Activated B cell treated with CpG ODN at 0.5 μM for 24 hours (primary cell): ENCODE measurements around the gene TSPOAP1. TPM values are rescaled to one million over a fixed set of nuclear protein-coding genes. Genes with fewer than 3 reads are reported as not detected.
A peak's percentile ranks its signal among the peaks of the same experiment; 100 is the strongest.

Experiments
- ATAC-seq: fragments of 200-7000 bp; cut with Tn5 transposase; one replicate; pipeline ENCODE4 v1.10.0; 2021; ENCODE audit warnings: low read depth, mild to moderate bottlenecking, moderate library complexity
- CTCF ChIA-PET: fragments of 350-600 bp; sonication (Branson Sonifier 250); formaldehyde crosslinking; loops from one replicate; lab custom pipeline; 2021; ENCODE audit warnings: antibody characterized with exemption; lab: Charles Lee
- POLR2A ChIA-PET: fragments of 350-600 bp; sonication (Branson Sonifier 250); formaldehyde crosslinking; loops from one replicate; lab custom pipeline; 2021; ENCODE audit warnings: antibody characterized with exemption; lab: Charles Lee
- DNase-seq: peaks from one replicate; pipeline ENCODE4 v3.0.0; 2022
- H3K27ac Mint-ChIP-seq: one replicate; pipeline ENCODE4 v1.8.0; 2020; ENCODE audit warnings: mixed read lengths
- H3K27me3 Mint-ChIP-seq: one replicate; pipeline ENCODE4 v1.8.0; 2021; ENCODE audit warnings: mixed read lengths
- H3K36me3 Mint-ChIP-seq: one replicate; pipeline ENCODE4 v1.8.0; 2021; ENCODE audit warnings: low read depth, mixed read lengths
- H3K4me1 Mint-ChIP-seq: one replicate; pipeline ENCODE4 v1.8.0; 2021; ENCODE audit warnings: mixed read lengths
- H3K4me3 Mint-ChIP-seq: one replicate; pipeline ENCODE4 v1.8.0; 2020; ENCODE audit warnings: mild to moderate bottlenecking, mixed read lengths
- H3K9me3 Mint-ChIP-seq: one replicate; pipeline ENCODE4 v1.8.0; 2020; ENCODE audit warnings: mixed read lengths
- CTCF ChIP-seq: fragments of 200-600 bp; IDR thresholded peaks from one replicate; pipeline ENCODE4 v1.8.0; 2022; ENCODE audit warnings: antibody characterized with exemption, mild to moderate bottlenecking
- intact Hi-C: fragments of 100-400 bp; cut with micrococcal nuclease; formaldehyde crosslinking; loops from one replicate; pipeline ENCODE4 v1.15.1; 2024
- total RNA-seq: library from RNA; stranded (reverse); gene quantifications from 2 replicates; pipeline ENCODE4 v1.2.3, GENCODE V29; 2022

The TSPOAP1 gene
- total RNA-seq, 1 donor from 2014 or later = 22.5 TPM

DNA sequence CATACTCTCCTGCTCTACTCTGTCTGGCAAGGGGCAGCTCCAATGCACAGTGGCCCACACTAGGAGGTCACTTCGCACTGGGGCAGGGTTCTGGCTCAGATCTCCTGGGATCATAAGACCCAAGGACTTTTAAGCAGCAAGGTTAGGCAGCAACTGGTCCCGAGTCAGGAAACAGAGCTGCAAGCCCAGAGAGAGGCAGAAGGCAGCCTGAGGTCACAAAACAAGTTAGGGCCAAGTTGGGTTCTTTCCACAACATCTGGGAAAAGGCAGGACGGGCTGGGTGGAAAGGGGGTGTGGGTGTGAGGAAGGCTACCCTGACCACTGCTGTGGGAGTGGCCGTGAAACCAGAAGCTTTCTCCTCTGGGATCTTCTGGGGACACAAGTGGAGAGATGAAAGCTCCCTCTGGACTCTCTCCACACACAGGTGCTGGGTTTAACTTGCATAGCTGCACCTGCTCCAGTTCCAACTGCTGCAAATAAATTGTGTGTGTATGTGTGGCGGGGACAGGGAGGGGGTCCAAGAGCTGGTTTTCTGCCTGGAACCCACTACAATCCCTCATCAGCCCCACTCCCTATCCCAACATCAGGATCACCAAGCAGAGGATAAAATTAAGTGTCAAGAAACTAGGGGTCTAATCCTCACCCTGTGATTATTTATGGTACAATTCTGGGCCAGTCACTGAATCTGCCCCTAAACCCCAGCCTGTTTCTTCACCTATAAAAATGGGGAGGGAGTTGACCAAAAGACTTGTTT is 8.0 kb upstream of the TSPOAP1 start:
- no peak for DNase-seq

GRCh38 chr17:58335779-58336455 is 7.3 kb upstream of the TSPOAP1 start:
- intact Hi-C loops = loop anchor here (5.0 to 10.0 kb wide), 4 partner anchors 296 to 819 kb away; partner anchors contain the start of genes PRR11 and SKA2
- H3K27me3 Mint-ChIP-seq = no peaks in the 10 kb centered on the region
- H3K36me3 Mint-ChIP-seq = peaks cover 31% of the 10 kb centered on the region
- H3K4me3 Mint-ChIP-seq = peak overlapping the region; percentile 100
- CTCF ChIA-PET = interaction anchor here (2.6 to 5.3 kb wide), 3 partner anchors 9 to 82 kb away, joined by 14 to 47 read pairs (median 21); partner anchors contain the start of gene RNF43
- H3K27ac Mint-ChIP-seq = peak overlapping the region; percentile 99
- ATAC-seq (peak; percentile 6), DNase-seq (no peak)
- no peak for TF ChIP-seq CTCF
- H3K9me3 Mint-ChIP-seq = no peaks in the 10 kb centered on the region
- POLR2A ChIA-PET = interaction anchor here (0.5 to 27.9 kb wide), 10 partner anchors 3 to 1630 kb away, joined by 3 to 3007 read pairs (median 87); partner anchors contain the start of genes MTMR4, RNF43, SUPT4H1 and TSPOAP1
- H3K4me1 Mint-ChIP-seq = peaks cover 80% of the 10 kb centered on the region

More for the DNA sequence above, 8.0 kb upstream of the TSPOAP1 start:
- Mint-ChIP-seq H3K27me3 (no peaks in the 10 kb centered on the region), H3K4me3 (peak overlapping the region; percentile 100), H3K4me1 (peaks cover 86% of the 10 kb centered on the region), H3K27ac (peak overlapping the region; percentile 99), H3K36me3 (peaks cover 24% of the 10 kb centered on the region), H3K9me3 (no peaks in the 10 kb centered on the region)
- no peak for TF ChIP-seq CTCF
- ChIA-PET POLR2A (interaction anchor here (0.7 to 27.9 kb wide), 16 partner anchors 3 to 1511 kb away, joined by 3 to 3007 read pairs (median 6); partner anchors contain the start of genes HSF5, MRPS23, MTMR4 and PRR11), CTCF (interaction anchor here (1.2 to 5.3 kb wide), 8 partner anchors 8 to 151 kb away, joined by 3 to 47 read pairs (median 10); partner anchors contain the start of genes HSF5, RNF43, SUPT4H1 and TSPOAP1)
- intact Hi-C loops = loop anchor here (5.0 to 10.0 kb wide), 4 partner anchors 296 to 818 kb away; partner anchors contain the start of genes PRR11 and SKA2
- no peak for ATAC-seq

GRCh38 chr17:58335061-58335731 is 6.6 kb upstream of the TSPOAP1 start:
- ChIA-PET CTCF (interaction anchor here (2.6 to 5.3 kb wide), 3 partner anchors 9 to 82 kb away, joined by 14 to 47 read pairs (median 21); partner anchors contain the start of gene RNF43), POLR2A (interaction anchor here (0.5 to 27.9 kb wide), 10 partner anchors 4 to 1630 kb away, joined by 3 to 3007 read pairs (median 87); partner anchors contain the start of genes MTMR4, RNF43, SUPT4H1 and TSPOAP1)
- no peak for DNase-seq
- intact Hi-C loops = loop anchor here (5.0 to 10.0 kb wide), 4 partner anchors 297 to 820 kb away; partner anchors contain the start of genes PRR11 and SKA2
- Mint-ChIP-seq H3K36me3 (peaks cover 32% of the 10 kb centered on the region), H3K4me3 (peak overlapping the region; percentile 100), H3K9me3 (no peaks in the 10 kb centered on the region), H3K27me3 (no peaks in the 10 kb centered on the region), H3K4me1 (peaks cover 75% of the 10 kb centered on the region), H3K27ac (peak overlapping the region; percentile 99)
- ATAC-seq = no peak
- no peak for TF ChIP-seq CTCF

- H3K27ac Mint-ChIP-seq = peak overlapping the region; percentile 99
- TF ChIP-seq CTCF = no peak
- DNase-seq = no peak
- no peaks in the 10 kb centered on the region for H3K9me3 Mint-ChIP-seq
- ChIA-PET CTCF (interaction anchor here (1.1 to 5.3 kb wide), 5 partner anchors 9 to 17 kb away, joined by 3 to 89 read pairs (median 21); no protein-coding TSS in a partner anchor), POLR2A (interaction anchor here (1.6 to 27.9 kb wide), 7 partner anchors 5 to 297 kb away, joined by 7 to 3007 read pairs (median 191); partner anchors contain the start of genes RNF43, SUPT4H1 and TSPOAP1)
- intact Hi-C loops = loop anchor here (5.0 to 10.0 kb wide), 5 partner anchors 298 to 820 kb away; partner anchors contain the start of genes PRR11, SKA2 and SRSF1
- H3K4me3 Mint-ChIP-seq = peak overlapping the region; percentile 100
- H3K36me3 Mint-ChIP-seq = peaks cover 34% of the 10 kb centered on the region
- H3K27me3 Mint-ChIP-seq = no peaks in the 10 kb centered on the region
- peaks cover 74% of the 10 kb centered on the region for H3K4me1 Mint-ChIP-seq
- no peak for ATAC-seq
These were observed 6.1 kb upstream of the TSPOAP1 start for GRCh38 chr17:58334661-58335060.
